ENCODE data around the gene ZNF451.
"Not testable (repeated sequence)": the region's sequence is repeated elsewhere in the genome, so short reads cannot be mapped to it uniquely, and the experiment has no call there.

The ZNF451 gene

GRCh38 chr6:57089687-57090457 is at the start of gene ZNF451:
TSS of gene ZNF451 (plus strand) at chr6:57090188. CDS start at chr6:57090254, 66 bp downstream.
- peak; percentile 98 for DNase-seq (ENCODE audit: low spot score)

- DNase-seq (ENCODE audit: low spot score), result not testable (repeated sequence)
These were observed 45.9 kb upstream of the ZNF451 start for GRCh38 chr6:57044061-57044460.

- no peak for DNase-seq (ENCODE audit: low spot score)
These were observed 45.4 kb upstream of the ZNF451 start for GRCh38 chr6:57044568-57044967.

DNA sequence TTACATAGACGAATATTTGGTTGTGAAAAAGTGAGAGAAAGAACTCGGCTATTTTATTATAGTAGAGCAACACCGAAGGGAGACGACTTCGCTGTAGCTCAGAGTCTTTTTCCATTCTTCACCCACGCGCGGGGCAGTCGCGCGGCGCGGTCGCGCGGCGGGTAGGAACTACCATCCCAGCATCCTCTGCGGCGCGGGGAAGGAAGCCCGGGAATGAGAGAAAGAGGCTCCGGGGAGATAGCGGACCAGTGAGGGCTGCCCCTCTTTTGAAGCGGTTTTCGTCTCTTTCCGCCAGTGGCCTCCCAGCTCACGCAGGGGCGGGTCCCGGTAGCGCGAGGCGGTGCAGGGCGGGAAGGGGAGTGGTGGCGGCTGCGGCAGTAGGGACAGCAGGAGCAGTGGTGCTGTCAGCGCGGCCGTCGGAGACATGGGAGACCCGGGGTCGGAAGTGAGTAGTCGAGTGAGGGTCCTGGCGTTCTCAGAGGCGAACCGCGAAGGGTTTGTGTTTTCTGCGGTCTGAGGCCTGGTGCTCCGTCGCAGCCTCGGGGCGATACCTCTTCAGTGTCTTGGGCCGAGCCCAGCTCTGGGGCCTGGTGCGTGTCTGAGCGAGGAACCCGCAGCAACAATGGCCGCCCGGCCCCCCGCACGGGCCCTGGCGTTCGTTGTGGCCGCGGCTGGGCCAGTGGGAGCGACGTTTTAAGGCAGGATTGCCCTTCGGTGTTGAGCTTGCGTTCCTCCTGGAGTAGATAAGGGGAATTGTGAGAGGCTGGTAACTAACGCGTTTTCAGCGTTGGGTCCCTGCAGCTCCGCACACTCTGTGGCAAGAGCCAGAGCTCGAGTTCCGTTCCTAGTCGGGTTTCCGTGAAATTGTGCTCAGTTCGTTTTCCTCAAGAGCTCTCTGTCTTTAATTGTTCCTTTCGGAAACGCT is 43.4 kb upstream of the ZNF451 start, which contains the start of gene KIAA1586:
Gene KIAA1586 (plus strand): TSS at position 362 of the 925 bp plus-strand sequence. CDS start 63 bp downstream, at position 425.
- DNase-seq (ENCODE audit: low spot score), result peak; percentile 93

- not testable (repeated sequence) for DNase-seq (ENCODE audit: low spot score)
These were observed 42.8 kb upstream of the ZNF451 start for GRCh38 chr6:57047257-57047585.

DNA sequence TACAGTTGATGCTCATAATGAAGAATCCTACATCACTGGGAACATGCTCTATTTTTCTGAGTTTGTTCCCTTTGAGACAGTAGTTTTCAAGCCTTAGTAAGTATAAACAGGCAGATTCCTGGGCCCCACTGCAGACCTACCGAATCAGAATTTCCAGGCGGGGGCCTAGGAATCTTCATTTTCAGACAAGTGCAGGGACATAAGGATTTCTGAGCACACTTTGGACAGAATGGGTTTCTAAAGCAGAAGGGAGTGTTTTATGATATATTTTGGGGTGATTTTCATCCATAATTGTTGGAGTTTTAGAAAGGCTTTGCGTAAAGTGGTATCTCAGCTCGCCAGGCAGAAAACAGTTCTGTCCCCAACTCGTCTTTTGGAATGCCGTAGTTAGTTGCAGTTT is 42.1 kb upstream of the ZNF451 start:
- DNase-seq (ENCODE audit: low spot score), result not testable (repeated sequence)

- no peak for DNase-seq (ENCODE audit: low spot score)
These were observed 41.4 kb upstream of the ZNF451 start for GRCh38 chr6:57048577-57048976.

- DNase-seq (ENCODE audit: low spot score), result no peak
These were observed 26.1 kb upstream of the ZNF451 start for GRCh38 chr6:57063847-57064246.

DNA sequence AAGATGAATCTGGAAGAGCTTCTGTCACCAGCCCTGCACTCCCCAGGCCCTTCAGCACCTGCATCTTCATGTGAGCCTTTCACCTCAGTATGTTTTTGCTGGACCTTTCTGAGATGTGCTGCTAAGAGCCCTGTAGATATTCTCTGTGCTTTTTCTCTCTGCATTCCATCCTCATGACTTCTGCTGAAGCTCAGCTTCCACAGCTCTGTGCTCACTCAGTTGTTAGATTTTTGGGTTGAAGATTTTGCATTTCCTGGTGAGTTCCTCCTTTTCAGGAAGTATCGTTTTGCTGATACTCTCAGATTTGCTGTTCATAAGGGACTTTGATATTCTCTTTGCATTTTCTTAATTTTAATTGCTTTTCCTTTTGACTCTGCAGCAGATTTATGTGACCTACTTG is 25.2 kb upstream of the ZNF451 start:
- no peak for DNase-seq (ENCODE audit: low spot score)

DNA sequence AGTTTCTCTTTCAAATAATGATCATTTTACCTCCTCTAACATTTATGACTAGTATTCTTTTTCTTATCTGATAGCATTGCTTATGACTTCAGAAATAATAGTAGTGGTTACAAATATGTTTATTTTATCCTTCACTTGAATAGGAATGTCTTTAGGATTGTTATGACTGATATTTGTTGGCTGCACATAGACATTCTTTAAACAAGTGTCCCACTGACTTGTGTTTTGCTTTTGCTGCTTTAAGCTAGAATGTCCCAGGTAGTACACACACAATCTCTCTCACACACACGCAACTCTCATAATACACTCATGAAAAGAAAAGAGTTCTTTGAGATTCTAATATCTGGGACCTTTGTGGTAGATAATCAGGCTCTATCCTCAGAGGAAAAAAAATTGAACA is 21.9 kb upstream of the ZNF451 start:
- no peak for DNase-seq (ENCODE audit: low spot score)

DNA sequence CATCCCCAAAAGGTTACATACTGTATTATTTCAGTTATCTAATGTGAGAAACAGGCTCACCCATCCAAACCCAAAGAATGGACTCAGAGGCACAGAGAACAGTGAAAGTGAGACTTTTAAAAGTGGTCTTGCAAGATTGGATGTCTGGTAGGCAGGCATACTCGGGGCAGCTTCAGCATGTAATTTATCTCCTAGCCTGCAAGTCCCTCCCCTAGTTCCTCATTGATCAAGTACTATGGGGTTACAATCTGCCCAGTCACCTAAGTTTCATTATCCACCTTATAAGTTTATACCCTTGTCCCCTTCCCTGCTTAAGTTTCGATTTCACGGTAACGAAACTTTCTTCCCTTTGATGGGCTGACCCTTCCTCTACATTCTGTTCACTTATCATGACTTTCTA is 20.8 kb upstream of the ZNF451 start:
- DNase-seq (ENCODE audit: low spot score), result no peak

GRCh38 chr6:57069920-57070331 is 20.1 kb upstream of the ZNF451 start:
- no peak for DNase-seq (ENCODE audit: low spot score)

- DNase-seq (ENCODE audit: low spot score), result no peak
These were observed 17.9 kb upstream of the ZNF451 start for GRCh38 chr6:57072108-57072507.

- DNase-seq (ENCODE audit: low spot score), result no peak
These were observed 15.6 kb upstream of the ZNF451 start for GRCh38 chr6:57074383-57074782.

DNA sequence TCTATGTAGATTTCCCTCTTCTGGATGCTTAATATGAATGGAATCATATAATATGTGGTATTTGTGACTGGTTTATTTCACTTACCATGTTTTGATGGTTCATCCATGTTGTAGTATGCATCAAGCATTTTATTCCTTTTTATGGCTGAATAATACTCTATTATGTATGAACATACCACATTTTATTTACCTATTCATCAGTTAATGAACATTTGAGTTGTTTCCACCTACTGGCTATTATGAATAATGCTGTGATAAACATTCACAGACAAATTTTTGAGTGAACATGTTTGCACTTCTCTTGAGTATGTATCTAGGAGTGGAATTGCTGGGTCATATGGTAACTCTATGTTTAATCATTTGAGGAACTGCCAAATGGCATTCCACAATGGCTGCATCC is 14.9 kb upstream of the ZNF451 start:
- no peak for DNase-seq (ENCODE audit: low spot score)

GRCh38 chr6:57078531-57079207 is 11.3 kb upstream of the ZNF451 start:
- no peak for DNase-seq (ENCODE audit: low spot score)

GRCh38 chr6:57085471-57085870 is 4.5 kb upstream of the ZNF451 start:
- DNase-seq (ENCODE audit: low spot score), result no peak

DNA sequence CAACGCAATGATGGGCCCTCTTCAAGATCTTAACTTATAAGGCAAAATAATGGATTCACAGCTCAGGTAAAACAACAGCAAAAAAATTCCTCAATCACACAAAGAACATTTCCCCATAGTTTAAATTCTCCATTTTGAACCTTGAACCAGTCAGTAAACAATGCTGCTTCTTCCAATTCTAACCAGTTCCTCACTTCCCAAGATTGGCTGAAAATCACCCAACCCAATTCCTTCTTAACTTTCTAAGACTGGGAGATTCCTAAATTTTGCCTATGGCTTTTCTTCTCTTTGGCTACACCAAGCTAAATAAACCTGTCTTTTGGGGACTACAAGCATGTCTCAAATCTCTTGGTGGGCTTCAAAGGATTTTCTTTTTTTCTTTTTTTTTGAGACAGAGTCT is 3.1 kb upstream of the ZNF451 start:
- DNase-seq (ENCODE audit: low spot score), result no peak

- no peak for DNase-seq (ENCODE audit: low spot score)
These were observed 2.1 kb upstream of the ZNF451 start for GRCh38 chr6:57087916-57088315.

DNA sequence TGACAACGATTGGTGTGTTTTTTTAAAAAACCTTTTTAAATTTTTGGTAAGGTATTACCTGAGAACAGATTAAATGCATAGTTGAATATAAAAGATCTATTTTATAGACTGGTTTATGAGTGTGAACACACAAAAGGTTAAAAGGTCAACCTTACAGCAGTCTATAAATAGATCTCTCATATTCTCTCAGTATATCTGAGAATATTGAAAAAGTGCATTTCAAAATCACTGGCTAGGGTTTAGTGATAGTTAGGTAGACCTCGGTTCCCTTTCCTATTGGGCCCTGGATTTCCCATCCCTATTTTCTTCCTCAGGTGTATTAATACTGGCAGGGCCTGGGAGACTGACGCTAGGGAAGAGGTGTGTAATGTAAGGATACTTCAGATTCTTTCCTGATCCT is 723 bp upstream of the ZNF451 start:
- no peak for DNase-seq (ENCODE audit: low spot score)

DNA sequence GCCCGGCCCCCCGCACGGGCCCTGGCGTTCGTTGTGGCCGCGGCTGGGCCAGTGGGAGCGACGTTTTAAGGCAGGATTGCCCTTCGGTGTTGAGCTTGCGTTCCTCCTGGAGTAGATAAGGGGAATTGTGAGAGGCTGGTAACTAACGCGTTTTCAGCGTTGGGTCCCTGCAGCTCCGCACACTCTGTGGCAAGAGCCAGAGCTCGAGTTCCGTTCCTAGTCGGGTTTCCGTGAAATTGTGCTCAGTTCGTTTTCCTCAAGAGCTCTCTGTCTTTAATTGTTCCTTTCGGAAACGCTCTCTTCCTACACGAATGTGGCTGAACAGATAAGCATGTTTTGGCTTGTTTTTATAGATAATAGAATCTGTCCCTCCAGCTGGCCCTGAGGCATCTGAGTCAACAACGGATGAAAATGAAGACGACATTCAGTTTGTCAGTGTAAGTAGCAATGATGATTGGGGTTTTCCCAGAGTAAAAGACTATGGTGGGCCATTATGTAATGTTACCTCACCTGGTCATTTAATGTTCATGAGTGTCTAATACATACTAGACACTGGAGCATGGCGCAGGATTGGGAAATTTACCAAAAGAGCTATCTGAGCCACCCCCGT is 575 bp downstream of the ZNF451 start:
- DNase-seq (ENCODE audit: low spot score), result not testable (repeated sequence)

DNA sequence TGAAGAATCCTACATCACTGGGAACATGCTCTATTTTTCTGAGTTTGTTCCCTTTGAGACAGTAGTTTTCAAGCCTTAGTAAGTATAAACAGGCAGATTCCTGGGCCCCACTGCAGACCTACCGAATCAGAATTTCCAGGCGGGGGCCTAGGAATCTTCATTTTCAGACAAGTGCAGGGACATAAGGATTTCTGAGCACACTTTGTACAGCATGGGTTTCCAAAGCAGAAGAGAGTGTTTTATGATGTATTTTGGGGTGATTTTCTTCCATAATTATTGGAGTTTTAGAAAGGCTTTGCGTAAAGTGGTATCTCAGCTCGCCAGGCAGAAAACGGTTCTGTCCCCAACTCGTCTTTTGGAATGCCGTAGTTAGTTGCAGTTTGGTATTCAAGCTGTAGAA is 1.4 kb downstream of the ZNF451 start:
- not testable (repeated sequence) for DNase-seq (ENCODE audit: low spot score)

Data from pons (tissue), 1 donor.